ENCODE measurements around the gene TMEM238.
"Not testable (repeated sequence)": the region's sequence is repeated elsewhere in the genome, so short reads cannot be mapped to it uniquely, and the experiment has no call there.

TMEM238 gene

GRCh38 chr19:55410168-55410567 lies 26.1 kb upstream of the TMEM238 start:
- peaks cover 14 to 15% of the 10 kb centered on the region in 2 donors for H3K4me1 ChIP-seq (ENCODE audit: control insufficient read depth in 1 of 2, insufficient read depth in 2 of 2, low read length in 2 of 2)
- no peaks in the 10 kb centered on the region for H3K9me3 ChIP-seq (ENCODE audit: control insufficient read depth in 1 of 2, low read length in 2 of 2)
- no peak overlapping the region for H3K4me3 ChIP-seq (ENCODE audit: low read depth in 1 of 2, low read length in 2 of 2)
- H3K36me3 ChIP-seq (ENCODE audit: control insufficient read depth in 1 of 2, insufficient read depth in 2 of 2, low read length in 2 of 2) = peaks cover 0 to 11% of the 10 kb centered on the region in 2 donors
- no peak overlapping the region for H3K27ac ChIP-seq (ENCODE audit: low read length)
- H3K27me3 ChIP-seq (ENCODE audit: low read depth, low read length) = no peaks in the 10 kb centered on the region

- H3K9me3 ChIP-seq (ENCODE audit: control insufficient read depth in 1 of 2, low read length in 2 of 2); H3K27ac ChIP-seq (ENCODE audit: low read length); H3K4me3 ChIP-seq (ENCODE audit: low read depth in 1 of 2, low read length in 2 of 2); H3K27me3 ChIP-seq (ENCODE audit: low read depth, low read length): not testable (repeated sequence)
- H3K36me3 ChIP-seq (ENCODE audit: control insufficient read depth in 1 of 2, insufficient read depth in 2 of 2, low read length in 2 of 2) = peaks cover 3 to 16% of the 10 kb centered on the region in 2 donors
- H3K4me1 ChIP-seq (ENCODE audit: control insufficient read depth in 1 of 2, insufficient read depth in 2 of 2, low read length in 2 of 2) = peaks cover 14 to 15% of the 10 kb centered on the region in 2 donors
These were observed 25.1 kb upstream of the TMEM238 start for GRCh38 chr19:55409179-55409578.

DNA sequence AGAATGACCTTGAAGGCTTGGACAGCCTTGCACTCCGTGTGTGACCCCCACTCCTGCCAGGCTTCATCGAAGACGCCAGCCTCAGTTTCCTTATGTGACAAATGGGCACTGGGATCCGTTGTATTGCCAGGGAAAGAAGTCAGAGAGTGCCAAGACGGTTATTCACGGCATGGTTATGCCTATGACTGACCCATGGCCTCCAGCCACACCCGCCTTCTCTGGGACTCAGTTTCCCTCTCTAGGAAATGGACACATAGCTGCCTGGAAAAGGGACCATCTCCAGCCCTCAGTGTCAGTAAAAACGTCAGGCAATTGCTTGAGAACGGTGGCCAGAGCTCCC lies 24.4 kb upstream of the TMEM238 start:
- no peaks in the 10 kb centered on the region for H3K27me3 ChIP-seq (ENCODE audit: low read depth, low read length)
- H3K36me3 ChIP-seq (ENCODE audit: control insufficient read depth in 1 of 2, insufficient read depth in 2 of 2, low read length in 2 of 2) = peaks cover 4 to 20% of the 10 kb centered on the region in 2 donors
- peaks cover 14 to 15% of the 10 kb centered on the region in 2 donors for H3K4me1 ChIP-seq (ENCODE audit: control insufficient read depth in 1 of 2, insufficient read depth in 2 of 2, low read length in 2 of 2)
- H3K27ac ChIP-seq (ENCODE audit: low read length) = peak overlapping the region; percentile 90
- no peaks in the 10 kb centered on the region for H3K9me3 ChIP-seq (ENCODE audit: control insufficient read depth in 1 of 2, low read length in 2 of 2)
- peak overlapping the region; percentile 71 to 75 for H3K4me3 ChIP-seq (ENCODE audit: low read depth in 1 of 2, low read length in 2 of 2)

DNA sequence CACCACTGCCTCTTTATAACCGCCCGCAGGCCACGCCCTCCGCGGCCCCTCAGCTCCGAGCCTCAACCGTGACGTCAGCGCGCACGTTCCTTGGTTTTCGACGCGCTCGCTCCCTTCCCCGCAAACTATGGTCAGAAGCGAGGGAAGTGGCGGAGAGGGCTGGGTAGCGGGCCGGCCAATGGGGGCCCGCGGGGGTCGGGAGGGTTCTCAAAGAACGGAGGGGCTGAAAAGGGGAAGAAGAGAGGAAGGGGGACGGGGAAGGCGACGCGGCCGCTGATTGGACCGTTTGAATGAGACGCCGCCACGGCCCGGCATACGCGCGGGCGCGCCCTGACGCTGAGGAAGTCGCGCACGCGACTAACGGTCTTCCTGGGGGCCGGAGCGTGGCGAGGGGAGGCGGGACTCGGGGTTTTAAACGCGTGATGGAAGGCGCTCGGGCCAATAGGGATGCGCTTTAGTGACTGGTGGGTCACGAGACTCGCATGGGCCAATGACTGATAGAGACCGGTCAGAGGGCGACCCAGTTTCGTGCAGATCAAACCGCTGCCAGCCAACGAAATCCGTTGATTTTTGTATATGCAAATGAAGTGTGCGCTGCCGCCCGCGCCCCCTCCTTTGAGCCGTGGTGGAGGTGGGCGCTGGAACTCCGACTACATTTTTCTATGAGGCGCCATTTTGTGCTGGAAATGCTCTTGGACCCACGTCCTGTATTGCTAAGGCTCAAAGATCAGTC lies 23.9 kb upstream of the TMEM238 start:
- Histone ChIP-seq H3K4me3 (ENCODE audit: low read depth in 1 of 2, low read length in 2 of 2) (peak overlapping the region; percentile 71 to 75), H3K27ac (ENCODE audit: low read length) (peak overlapping the region; percentile 90), H3K4me1 (ENCODE audit: control insufficient read depth in 1 of 2, insufficient read depth in 2 of 2, low read length in 2 of 2) (peaks cover 14 to 15% of the 10 kb centered on the region in 2 donors)

GRCh38 chr19:55407550-55407799 lies 23.4 kb upstream of the TMEM238 start, which contains the start of gene UBE2S:
UBE2S (minus strand) TSS chr19:55407788; CDS start chr19:55407589, 199 bp downstream.
- peak within 1 kb of the TSS; percentile 90 for H3K27ac ChIP-seq (ENCODE audit: low read length)
- not testable (repeated sequence) for H3K9me3 ChIP-seq (ENCODE audit: control insufficient read depth in 1 of 2, low read length in 2 of 2); H3K27me3 ChIP-seq (ENCODE audit: low read depth, low read length)
- H3K36me3 ChIP-seq (ENCODE audit: control insufficient read depth in 1 of 2, insufficient read depth in 2 of 2, low read length in 2 of 2) = peaks cover 14 to 24% of the 10 kb centered on the region in 2 donors
- H3K4me3 ChIP-seq (ENCODE audit: low read depth in 1 of 2, low read length in 2 of 2) = peak within 1 kb of the TSS; percentile 71 to 75
- peaks cover 14 to 15% of the 10 kb centered on the region in 2 donors for H3K4me1 ChIP-seq (ENCODE audit: control insufficient read depth in 1 of 2, insufficient read depth in 2 of 2, low read length in 2 of 2)

More for the DNA sequence above, 23.9 kb upstream of the TMEM238 start:
- no peaks in the 10 kb centered on the region for H3K9me3 ChIP-seq (ENCODE audit: control insufficient read depth in 1 of 2, low read length in 2 of 2)
- no peaks in the 10 kb centered on the region for H3K27me3 ChIP-seq (ENCODE audit: low read depth, low read length)
- peaks cover 9 to 20% of the 10 kb centered on the region in 2 donors for H3K36me3 ChIP-seq (ENCODE audit: control insufficient read depth in 1 of 2, insufficient read depth in 2 of 2, low read length in 2 of 2)

DNA sequence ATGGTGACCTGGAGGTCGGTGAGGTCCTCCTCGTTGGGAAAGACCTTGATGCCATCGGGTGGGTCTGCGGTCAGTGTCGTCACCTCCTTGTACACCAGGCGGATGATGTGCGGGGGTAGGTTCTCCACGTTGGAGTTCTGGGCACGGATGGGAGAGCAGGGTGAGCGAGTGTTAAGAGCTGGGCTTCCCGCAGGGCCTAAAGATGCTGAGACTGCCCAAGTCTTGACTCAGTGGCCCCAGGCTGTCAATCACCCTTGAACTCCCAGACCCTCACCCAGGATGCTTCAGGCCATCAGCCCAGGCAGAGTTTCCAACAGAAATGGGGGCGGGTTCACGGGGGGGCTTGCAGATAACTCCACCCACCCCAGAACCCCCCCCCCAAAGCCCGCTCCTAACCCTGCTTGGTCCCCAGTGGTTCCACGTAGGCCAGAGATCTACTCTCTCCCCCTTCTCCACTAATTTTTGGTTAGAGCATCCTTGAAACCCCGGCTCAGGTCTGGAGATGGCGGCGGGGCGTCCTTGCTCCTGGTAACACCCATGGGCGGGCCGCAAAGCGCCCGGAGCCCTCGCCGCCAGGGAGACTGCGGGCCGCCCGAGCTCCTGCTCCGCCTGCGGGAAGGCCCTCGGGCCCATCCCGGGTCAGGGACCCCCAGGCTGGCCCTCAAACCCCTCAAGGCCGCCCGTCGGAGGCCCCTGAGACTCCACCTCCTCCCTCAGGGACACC lies 22.9 kb upstream of the TMEM238 start:
- Histone ChIP-seq H3K9me3 (ENCODE audit: control insufficient read depth in 1 of 2, low read length in 2 of 2) (no peaks in the 10 kb centered on the region), H3K27ac (ENCODE audit: low read length) (peak overlapping the region; percentile 63), H3K4me1 (ENCODE audit: control insufficient read depth in 1 of 2, insufficient read depth in 2 of 2, low read length in 2 of 2) (peaks cover 14 to 15% of the 10 kb centered on the region in 2 donors), H3K4me3 (ENCODE audit: low read depth in 1 of 2, low read length in 2 of 2) (peak overlapping the region; percentile 63 to 75), H3K27me3 (ENCODE audit: low read depth, low read length) (no peaks in the 10 kb centered on the region), H3K36me3 (ENCODE audit: control insufficient read depth in 1 of 2, insufficient read depth in 2 of 2, low read length in 2 of 2) (peaks cover 19 to 29% of the 10 kb centered on the region in 2 donors)

GRCh38 chr19:55406091-55406825 lies 22.2 kb upstream of the TMEM238 start:
- H3K27ac ChIP-seq (ENCODE audit: low read length) = no peak overlapping the region
- H3K9me3 ChIP-seq (ENCODE audit: control insufficient read depth in 1 of 2, low read length in 2 of 2) = no peaks in the 10 kb centered on the region
- no peaks in the 10 kb centered on the region for H3K27me3 ChIP-seq (ENCODE audit: low read depth, low read length)
- peaks cover 14 to 15% of the 10 kb centered on the region in 2 donors for H3K4me1 ChIP-seq (ENCODE audit: control insufficient read depth in 1 of 2, insufficient read depth in 2 of 2, low read length in 2 of 2)
- H3K4me3 ChIP-seq (ENCODE audit: low read depth in 1 of 2, low read length in 2 of 2) = peak overlapping the region; percentile 63 to 75
- peaks cover 25 to 32% of the 10 kb centered on the region in 2 donors for H3K36me3 ChIP-seq (ENCODE audit: control insufficient read depth in 1 of 2, insufficient read depth in 2 of 2, low read length in 2 of 2)

DNA sequence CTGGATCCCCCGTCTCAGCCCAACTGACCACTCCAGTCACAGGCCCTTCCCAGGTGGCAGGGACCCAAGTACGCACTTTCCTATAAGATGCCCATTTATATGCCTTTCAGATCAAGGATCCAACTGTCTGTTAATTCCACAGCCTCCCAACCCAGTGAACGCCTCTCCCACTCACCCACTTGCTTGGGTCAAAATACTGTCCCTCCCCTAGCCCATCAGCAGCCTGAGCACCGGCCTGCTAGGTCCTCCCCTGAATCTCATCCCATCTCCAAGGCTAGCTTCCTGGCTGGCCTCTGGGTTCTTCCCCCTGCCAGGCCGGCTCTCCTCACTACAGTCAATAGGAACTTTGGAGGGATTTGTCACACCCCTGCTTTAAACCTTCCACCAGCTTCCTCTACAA lies 21.5 kb upstream of the TMEM238 start:
- Histone ChIP-seq H3K27ac (ENCODE audit: low read length) (no peak overlapping the region), H3K27me3 (ENCODE audit: low read depth, low read length) (no peaks in the 10 kb centered on the region), H3K4me1 (ENCODE audit: control insufficient read depth in 1 of 2, insufficient read depth in 2 of 2, low read length in 2 of 2) (peaks cover 14 to 15% of the 10 kb centered on the region in 2 donors), H3K9me3 (ENCODE audit: control insufficient read depth in 1 of 2, low read length in 2 of 2) (no peaks in the 10 kb centered on the region), H3K4me3 (ENCODE audit: low read depth in 1 of 2, low read length in 2 of 2) (no peak overlapping the region), H3K36me3 (ENCODE audit: control insufficient read depth in 1 of 2, insufficient read depth in 2 of 2, low read length in 2 of 2) (peaks cover 30 to 37% of the 10 kb centered on the region in 2 donors)

- Histone ChIP-seq H3K27me3 (ENCODE audit: low read depth, low read length) (no peaks in the 10 kb centered on the region), H3K27ac (ENCODE audit: low read length) (no peak overlapping the region), H3K36me3 (ENCODE audit: control insufficient read depth in 1 of 2, insufficient read depth in 2 of 2, low read length in 2 of 2) (peaks cover 35 to 41% of the 10 kb centered on the region in 2 donors), H3K9me3 (ENCODE audit: control insufficient read depth in 1 of 2, low read length in 2 of 2) (no peaks in the 10 kb centered on the region), H3K4me1 (ENCODE audit: control insufficient read depth in 1 of 2, insufficient read depth in 2 of 2, low read length in 2 of 2) (peaks cover 11 to 15% of the 10 kb centered on the region in 2 donors), H3K4me3 (ENCODE audit: low read depth in 1 of 2, low read length in 2 of 2) (no peak overlapping the region)
These were observed 18.4 kb upstream of the TMEM238 start for GRCh38 chr19:55402509-55402908.

DNA sequence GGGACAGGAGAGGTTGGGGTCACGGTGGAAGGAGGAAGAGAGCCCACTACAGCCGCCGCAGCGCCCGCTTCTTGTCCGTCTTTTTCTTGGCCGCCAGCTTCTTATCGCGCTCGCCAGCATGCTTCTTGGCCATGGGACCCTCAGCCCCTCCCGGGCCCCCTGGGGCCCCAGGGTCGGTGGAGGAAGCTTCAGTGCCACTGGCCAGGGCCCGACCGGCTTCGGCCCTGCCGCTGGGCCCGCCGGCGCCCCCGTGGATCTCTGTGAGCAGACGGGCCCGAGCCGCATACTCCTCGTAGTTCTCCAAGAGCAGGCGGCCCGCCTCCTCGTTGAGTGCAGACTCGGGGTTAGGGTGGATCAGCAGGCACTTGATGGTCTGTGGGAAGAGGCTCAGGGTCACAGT lies 17.3 kb upstream of the TMEM238 start:
- H3K27me3 ChIP-seq (ENCODE audit: low read depth, low read length); H3K4me3 ChIP-seq (ENCODE audit: low read depth in 1 of 2, low read length in 2 of 2); H3K27ac ChIP-seq (ENCODE audit: low read length); H3K4me1 ChIP-seq (ENCODE audit: control insufficient read depth in 1 of 2, insufficient read depth in 2 of 2, low read length in 2 of 2); H3K9me3 ChIP-seq (ENCODE audit: control insufficient read depth in 1 of 2, low read length in 2 of 2): not testable (repeated sequence)
- H3K36me3 ChIP-seq (ENCODE audit: control insufficient read depth in 1 of 2, insufficient read depth in 2 of 2, low read length in 2 of 2) = peaks cover 35 to 41% of the 10 kb centered on the region in 2 donors

Measured in muscle layer of duodenum (tissue), 2 donors.